Activated CD4-positive, alpha-beta T cell treated with anti-CD3 and anti-CD28 coated beads, Interleukin-2, amount 10 ng/mL, durations not matched to agents 24 days and 14 days (primary cell): ENCODE measurements around the gene BMF. TPM values are rescaled to one million over a fixed set of nuclear protein-coding genes. Genes with fewer than 3 reads are reported as not detected.
A peak's percentile ranks its signal among the peaks of the same experiment; 100 is the strongest.

Experiments used
- DNase-seq: peaks from one replicate; pipeline ENCODE4 v3.0.0; 2022
- H3K27ac Mint-ChIP-seq: one replicate; pipeline ENCODE4 v1.8.0; 2022; ENCODE audit warnings: mild to moderate bottlenecking, mixed read lengths
- H3K27me3 Mint-ChIP-seq: one replicate; pipeline ENCODE4 v1.8.0; 2022; ENCODE audit warnings: mixed read lengths
- H3K36me3 Mint-ChIP-seq: one replicate; pipeline ENCODE4 v1.8.0; 2022; ENCODE audit warnings: low read depth, mild to moderate bottlenecking, mixed read lengths
- H3K4me1 Mint-ChIP-seq: one replicate; pipeline ENCODE4 v1.8.0; 2021; ENCODE audit warnings: mixed read lengths
- H3K4me3 Mint-ChIP-seq: one replicate; pipeline ENCODE4 v1.8.0; 2022; ENCODE audit warnings: mild to moderate bottlenecking, moderate library complexity, mixed read lengths
- H3K9me3 Mint-ChIP-seq: one replicate; pipeline ENCODE4 v1.8.0; 2021; ENCODE audit warnings: mixed read lengths
- intact Hi-C: fragments of 100-400 bp; cut with micrococcal nuclease; formaldehyde crosslinking; loops from one replicate; pipeline ENCODE4 v1.15.1; 2023
- total RNA-seq: library from RNA; stranded (reverse); gene quantifications from 2 replicates; pipeline ENCODE4 v1.2.3, GENCODE V29; 2022

BMF gene
- total RNA-seq, 1 donor from 2014 or later: 8.4 TPM

GRCh38 chr15:40065166-40065565 lies 43.5 kb downstream of the BMF start:
- no peak for DNase-seq
- H3K36me3 Mint-ChIP-seq: peaks cover 11% of the 10 kb centered on the region
- peaks cover 23% of the 10 kb centered on the region for H3K4me1 Mint-ChIP-seq
- intact Hi-C loops: no loop called here
- H3K27me3 Mint-ChIP-seq: no peaks in the 10 kb centered on the region
- no peak overlapping the region for H3K4me3 Mint-ChIP-seq
- H3K9me3 Mint-ChIP-seq: no peaks in the 10 kb centered on the region
- peak overlapping the region; percentile 85 for H3K27ac Mint-ChIP-seq

GRCh38 chr15:40064231-40064894 lies 44.3 kb downstream of the BMF start:
- H3K36me3 Mint-ChIP-seq: peaks cover 11% of the 10 kb centered on the region
- H3K27ac Mint-ChIP-seq: peak overlapping the region; percentile 85
- DNase-seq: no peak
- peaks cover 26% of the 10 kb centered on the region for H3K4me1 Mint-ChIP-seq
- intact Hi-C loops: loop anchor here (1.0 kb wide), 2 partner anchors 17 to 34 kb away; no protein-coding TSS in a partner anchor
- no peaks in the 10 kb centered on the region for H3K9me3 Mint-ChIP-seq
- no peaks in the 10 kb centered on the region for H3K27me3 Mint-ChIP-seq
- H3K4me3 Mint-ChIP-seq: peak overlapping the region; percentile 45

GRCh38 chr15:40063563-40064011 lies 45.1 kb downstream of the BMF start:
- no peak for DNase-seq
- Mint-ChIP-seq H3K27ac (peak overlapping the region; percentile 85), H3K36me3 (peaks cover 11% of the 10 kb centered on the region), H3K4me3 (no peak overlapping the region), H3K27me3 (no peaks in the 10 kb centered on the region), H3K9me3 (no peaks in the 10 kb centered on the region), H3K4me1 (peaks cover 29% of the 10 kb centered on the region)
- intact Hi-C loops: loop anchor here (1.0 kb wide), 2 partner anchors 16 to 35 kb away; no protein-coding TSS in a partner anchor

- H3K36me3 Mint-ChIP-seq: peaks cover 11% of the 10 kb centered on the region
- H3K27ac Mint-ChIP-seq: peak overlapping the region; percentile 35
- no peak for DNase-seq
- no peaks in the 10 kb centered on the region for H3K9me3 Mint-ChIP-seq
- H3K4me1 Mint-ChIP-seq: peaks cover 34% of the 10 kb centered on the region
- H3K4me3 Mint-ChIP-seq: no peak overlapping the region
- intact Hi-C loops: no loop called here
- H3K27me3 Mint-ChIP-seq: no peaks in the 10 kb centered on the region
Measured at GRCh38 chr15:40062816-40063562, 45.7 kb downstream of the BMF start.

- peaks cover 11% of the 10 kb centered on the region for H3K36me3 Mint-ChIP-seq
Measured at GRCh38 chr15:40061212-40061901, 47.3 kb downstream of the BMF start.

GRCh38 chr15:40060236-40060961 lies 48.3 kb downstream of the BMF start:
- peaks cover 7% of the 10 kb centered on the region for H3K36me3 Mint-ChIP-seq
- H3K4me1 Mint-ChIP-seq: peaks cover 42% of the 10 kb centered on the region
- no peak for DNase-seq
- H3K9me3 Mint-ChIP-seq: no peaks in the 10 kb centered on the region
- H3K4me3 Mint-ChIP-seq: no peak overlapping the region
- no peak overlapping the region for H3K27ac Mint-ChIP-seq
- intact Hi-C loops: no loop called here
- no peaks in the 10 kb centered on the region for H3K27me3 Mint-ChIP-seq

More at GRCh38 chr15:40061212-40061901, 47.3 kb downstream of the BMF start:
- Mint-ChIP-seq H3K27ac (no peak overlapping the region), H3K4me3 (no peak overlapping the region), H3K27me3 (no peaks in the 10 kb centered on the region), H3K4me1 (peaks cover 39% of the 10 kb centered on the region), H3K9me3 (no peaks in the 10 kb centered on the region)
- peak; percentile 64 for DNase-seq
- intact Hi-C loops: no loop called here

GRCh38 chr15:40059821-40060220 lies 48.9 kb downstream of the BMF start:
- Mint-ChIP-seq H3K9me3 (no peaks in the 10 kb centered on the region), H3K36me3 (peaks cover 7% of the 10 kb centered on the region), H3K27ac (no peak overlapping the region), H3K4me3 (no peak overlapping the region), H3K4me1 (peaks cover 44% of the 10 kb centered on the region), H3K27me3 (no peaks in the 10 kb centered on the region)
- intact Hi-C loops: no loop called here
- DNase-seq: no peak

GRCh38 chr15:40058476-40059140 lies 50.1 kb downstream of the BMF start:
- H3K27me3 Mint-ChIP-seq: no peaks in the 10 kb centered on the region
- no peaks in the 10 kb centered on the region for H3K9me3 Mint-ChIP-seq
- peaks cover 43% of the 10 kb centered on the region for H3K4me1 Mint-ChIP-seq
- peaks cover 4% of the 10 kb centered on the region for H3K36me3 Mint-ChIP-seq
- no peak for DNase-seq
- H3K4me3 Mint-ChIP-seq: peak overlapping the region; percentile 5
- intact Hi-C loops: no loop called here
- peak overlapping the region; percentile 4 for H3K27ac Mint-ChIP-seq

GRCh38 chr15:40055576-40056293 lies 52.9 kb downstream of the BMF start:
- no peak overlapping the region for H3K27ac Mint-ChIP-seq
- peak; percentile 58 for DNase-seq
- peaks cover 6% of the 10 kb centered on the region for H3K36me3 Mint-ChIP-seq
- H3K4me1 Mint-ChIP-seq: peaks cover 55% of the 10 kb centered on the region
- H3K27me3 Mint-ChIP-seq: no peaks in the 10 kb centered on the region
- H3K9me3 Mint-ChIP-seq: no peaks in the 10 kb centered on the region
- intact Hi-C loops: no loop called here
- no peak overlapping the region for H3K4me3 Mint-ChIP-seq

GRCh38 chr15:40054855-40055575 lies 53.7 kb downstream of the BMF start:
- intact Hi-C loops: no loop called here
- Mint-ChIP-seq H3K4me1 (peaks cover 57% of the 10 kb centered on the region), H3K4me3 (peak overlapping the region; percentile 68), H3K36me3 (peaks cover 6% of the 10 kb centered on the region), H3K27me3 (no peaks in the 10 kb centered on the region), H3K27ac (peak overlapping the region; percentile 76), H3K9me3 (peaks cover 3% of the 10 kb centered on the region)
- peak; percentile 85 for DNase-seq

- Mint-ChIP-seq H3K27ac (peak overlapping the region; percentile 76), H3K36me3 (peaks cover 7% of the 10 kb centered on the region), H3K27me3 (no peaks in the 10 kb centered on the region), H3K4me3 (peak overlapping the region; percentile 68), H3K9me3 (peaks cover 4% of the 10 kb centered on the region), H3K4me1 (peaks cover 61% of the 10 kb centered on the region)
- no peak for DNase-seq
- intact Hi-C loops: no loop called here
Measured at GRCh38 chr15:40054605-40054854, 54.1 kb downstream of the BMF start.

GRCh38 chr15:40053831-40054604 lies 54.7 kb downstream of the BMF start:
- no peak for DNase-seq
- H3K27me3 Mint-ChIP-seq: no peaks in the 10 kb centered on the region
- peaks cover 4% of the 10 kb centered on the region for H3K9me3 Mint-ChIP-seq
- H3K36me3 Mint-ChIP-seq: peaks cover 7% of the 10 kb centered on the region
- H3K4me3 Mint-ChIP-seq: peak overlapping the region; percentile 68
- peaks cover 64% of the 10 kb centered on the region for H3K4me1 Mint-ChIP-seq
- peak overlapping the region; percentile 76 for H3K27ac Mint-ChIP-seq
- intact Hi-C loops: no loop called here
